SK-N-SH (cell line): ENCODE results near the gene ABHD3. TPM values are rescaled to one million over a fixed set of nuclear protein-coding genes. Genes with fewer than 3 reads are reported as not detected.
A peak's percentile ranks its signal among the peaks of the same experiment; 100 is the strongest.
"Not testable (repeated sequence)": the region's sequence is repeated elsewhere in the genome, so short reads cannot be mapped to it uniquely, and the experiment has no call there.

Experiments used
- CTCF ChIA-PET: fragments of 300-600, 350-600 bp; formaldehyde crosslinking; extraction: SDS; loops from one replicate; lab custom pipeline; 2021; lab: Yijun Ruan, JAX
- POLR2A ChIA-PET: fragments of 350-600 bp; sonication (Branson Sonifier 250); formaldehyde crosslinking; extraction: SDS; loops from one replicate; lab custom pipeline; 2020; ENCODE audit warnings: antibody characterized with exemption, inconsistent platforms; lab: Yijun Ruan, JAX
- DNase-seq: peaks from one replicate; pipeline ENCODE4 v3.0.0; 2012
- H2AFZ ChIP-seq: fragments of 200-600 bp; sonication (generic); 2 replicates; pipeline ENCODE4 v1.8.1; 2016; ENCODE audit warnings: antibody characterized with exemption, mild to moderate bottlenecking, low read depth
- H3F3A ChIP-seq: fragments of 200-600 bp; sonication (generic); replicated peaks from 2 replicates; pipeline ENCODE3; 2016; ENCODE audit warnings: antibody characterized with exemption, mild to moderate bottlenecking; ENCODE audit not compliant: insufficient read depth
- H3K27ac ChIP-seq, 2 experiments: fragments of 200-500 bp in 1 of 2; fragments of 200-600 bp in 1 of 2; sonication (Bioruptor generic) in 1 of 2; sonication (generic), shearing (Covaris generic) in 1 of 2; 2 replicates each; pipeline versions ENCODE4 v1.5.1 to v1.6.1; 2014 to 2016; ENCODE audit warnings: low read depth in 2 of 2, inconsistent platforms in 1 of 2, low read length in 1 of 2, mild to moderate bottlenecking in 1 of 2, mixed read lengths in 1 of 2
- H3K27me3 ChIP-seq: fragments of 200-600 bp; sonication (generic), shearing (Covaris generic); 2 replicates; pipeline ENCODE4 v1.6.1; 2016; ENCODE audit warnings: mixed run types; ENCODE audit not compliant: insufficient read depth
- H3K36me3 ChIP-seq, 2 experiments: fragments of 200-500 bp in 1 of 2; fragments of 200-600 bp in 1 of 2; sonication (Bioruptor generic) in 1 of 2; sonication (generic) in 1 of 2; replicated peaks in 1 of 2; 2 replicates each; pipeline versions ENCODE3 to v1.5.1; 2014 to 2016; ENCODE audit warnings: low read length in 1 of 2, mild to moderate bottlenecking in 1 of 2; ENCODE audit not compliant: insufficient read depth in 2 of 2, control insufficient read depth in 1 of 2
- H3K4me1 ChIP-seq, 2 experiments: fragments of 200-500 bp in 1 of 2; fragments of 200-600 bp in 1 of 2; sonication (Bioruptor generic) in 1 of 2; sonication (generic), shearing (Covaris generic) in 1 of 2; 2 replicates each; pipeline versions ENCODE4 v1.5.1 to v1.6.1; 2014 to 2016; ENCODE audit warnings: low read depth in 1 of 2, low read length in 1 of 2, mixed run types in 1 of 2; ENCODE audit not compliant: insufficient read depth in 2 of 2, control insufficient read depth in 1 of 2
- H3K4me2 ChIP-seq: fragments of 200-600 bp; sonication (generic), shearing (Covaris generic); 2 replicates; pipeline ENCODE4 v1.6.1; 2017; ENCODE audit warnings: mixed run types
- H3K4me3 ChIP-seq, 2 experiments: fragments of 200-500 bp in 1 of 2; fragments of 200-600 bp in 1 of 2; sonication (Bioruptor generic) in 1 of 2; sonication (generic), shearing (Covaris generic) in 1 of 2; 2 replicates each; pipeline versions ENCODE4 v1.5.1 to v1.8.1; 2014 to 2016; ENCODE audit warnings: low read depth in 2 of 2, inconsistent platforms in 1 of 2, low read length in 1 of 2, mild to moderate bottlenecking in 1 of 2, mixed read lengths in 1 of 2, moderate library complexity in 1 of 2
- H3K79me2 ChIP-seq: fragments of 200-600 bp; sonication (generic); 2 replicates; pipeline ENCODE4 v1.8.1; 2017; ENCODE audit warnings: mild to moderate bottlenecking; ENCODE audit not compliant: insufficient read depth
- H3K9ac ChIP-seq: fragments of 200-600 bp; sonication (generic); 2 replicates; pipeline ENCODE4 v1.6.1; 2017; ENCODE audit warnings: mixed run types
- H3K9me2 ChIP-seq: fragments of 200-600 bp; sonication (generic); 2 replicates; pipeline ENCODE4 v1.6.1; 2017; ENCODE audit warnings: mixed run types
- H3K9me3 ChIP-seq: fragments of 200-600 bp; sonication (generic); 2 replicates; pipeline ENCODE4 v1.6.1; 2017; ENCODE audit warnings: mixed run types, mild to moderate bottlenecking, moderate library complexity
- H4K20me1 ChIP-seq: fragments of 200-600 bp; sonication (generic); 2 replicates; pipeline ENCODE4 v1.6.1; 2017; ENCODE audit warnings: mild to moderate bottlenecking, mixed run types; ENCODE audit not compliant: insufficient read depth
- CHD2 ChIP-seq: fragments of 150-350 bp; IDR thresholded peaks from 2 replicates; pipeline ENCODE4 v1.6.1; 2018; ENCODE audit warnings: low read length; ENCODE audit not compliant: partially characterized antibody
- ELF1 ChIP-seq: IDR thresholded peaks from 2 replicates; pipeline ENCODE4 v1.4.0; 2012
- EZH2phosphoT487 ChIP-seq: fragments of 200-600 bp; sonication (generic); IDR thresholded peaks from 2 replicates; pipeline ENCODE4 v1.6.1; 2017; ENCODE audit warnings: low read depth, mixed run types, mild to moderate bottlenecking, antibody characterized with exemption, moderate library complexity, borderline replicate concordance
- FOXM1 ChIP-seq: IDR thresholded peaks from 2 replicates; pipeline ENCODE4 v1.4.0; 2012; ENCODE audit warnings: low read depth, mild to moderate bottlenecking
- GATA2 ChIP-seq: sonication (generic); formaldehyde crosslinking; IDR thresholded peaks from 2 replicates; pipeline ENCODE4 v1.5.0; 2020; ENCODE audit warnings: mild to moderate bottlenecking, missing genetic modification reagents
- IRF3 ChIP-seq: fragments of 150-350 bp; IDR thresholded peaks from 2 replicates; pipeline ENCODE4 v1.6.1; 2016; ENCODE audit warnings: mild to moderate bottlenecking, low read depth, low read length
- MAX ChIP-seq: IDR thresholded peaks from 2 replicates; pipeline ENCODE4 v1.4.0; 2012; ENCODE audit warnings: low read depth
- MEF2A ChIP-seq: IDR thresholded peaks from 2 replicates; pipeline ENCODE4 v1.4.0; 2012; ENCODE audit warnings: low read depth, borderline replicate concordance
- MXI1 ChIP-seq: IDR thresholded peaks from 2 replicates; pipeline ENCODE4 v1.6.1; 2012; ENCODE audit warnings: mild to moderate bottlenecking, low read depth, low read length, improper control_type of control experiment
- NFIC ChIP-seq: IDR thresholded peaks from 2 replicates; pipeline ENCODE4 v1.4.0; 2012; ENCODE audit warnings: borderline replicate concordance
- NRF1 ChIP-seq: IDR thresholded peaks from 2 replicates; pipeline ENCODE4 v1.6.1; 2012; ENCODE audit warnings: low read depth, mild to moderate bottlenecking, low read length
- POLR2AphosphoS5 ChIP-seq: IDR thresholded peaks from 2 replicates; pipeline ENCODE4 v1.6.1; 2012; ENCODE audit warnings: low read depth, low read length
- SMC3 ChIP-seq: IDR thresholded peaks from 2 replicates; pipeline ENCODE4 v1.6.1; 2012; ENCODE audit warnings: low read depth, low read length, improper control_type of control experiment
- WGBS: methylation state at CpG from one replicate; pipeline ENCODE4 v1.1.6; 2017; ENCODE audit warnings: low lambda C conversion rate; 5-methylcytosine and 5-hydroxymethylcytosine counted together
- polyA plus RNA-seq, 3 experiments: library from polyadenylated mRNA; depleted of rRNA; stranded (reverse); fragments of >200 nt; gene quantifications; 2 replicates each; pipeline ENCODE4 v1.2.3, GENCODE V29; 2012
- TF ChIP-seq, protein P1 (sequence below): fragments of 200-600 bp; sonication (generic); IDR thresholded peaks from 2 replicates; pipeline ENCODE4 v1.6.1; 2017; ENCODE audit warnings: antibody characterized with exemption, mild to moderate bottlenecking, moderate library complexity

The ABHD3 gene
- polyA plus RNA-seq, 1 of the 3 experiments (the other 2 are of a cell fraction), result 4.3 TPM

GRCh38 chr18:21739604-21740537 is 35.3 kb upstream of the ABHD3 start:
- POLR2A ChIA-PET, result interaction anchor here (0.6 to 3.2 kb wide), 4 partner anchors 35 to 139 kb away, joined by 3 to 17 read pairs (median 8); partner anchors contain the start of genes ABHD3, ESCO1 and SNRPD1
- H3K4me1 ChIP-seq, result peaks cover 0 to 2% of the 10 kb centered on the region in 2 experiments; a peak in 1 of 4 replicates
- no peaks in the 10 kb centered on the region for H3K9me2 ChIP-seq
- CTCF ChIA-PET, result interaction anchor here (0.7 kb wide), 1 partner anchor 36 kb away, joined by 3 read pairs; no protein-coding TSS in a partner anchor
- TF ChIP-seq MAX (0 out of 2 replicates have a peak, but pooled peaks have one; percentile 48), SMC3 (no peak)
- peak overlapping the region; percentile 88 for H2AFZ ChIP-seq
- peak overlapping the region; percentile 98; the same call in 1 of the 2 replicates for H3K9ac ChIP-seq
- H3K9me3 ChIP-seq, result no peaks in the 10 kb centered on the region
- H3K4me3 ChIP-seq, result peak overlapping the region; percentile 89 to 95
- no peaks in the 10 kb centered on the region for H3K27me3 ChIP-seq
- WGBS, result 67% methylated on average over 21 of the region's 21 CpGs
- no peaks in the 10 kb centered on the region for H3F3A ChIP-seq
- peak overlapping the region; percentile 38; the same call in 1 of the 2 replicates for H3K4me2 ChIP-seq
- peaks cover 34% of the 10 kb centered on the region for H3K79me2 ChIP-seq
- H4K20me1 ChIP-seq, result peaks cover 23% of the 10 kb centered on the region
- DNase-seq, result peak; percentile 16
- peaks cover 0 to 4% of the 10 kb centered on the region in 2 experiments for H3K36me3 ChIP-seq
- peak overlapping the region; percentile 61 to 98 for H3K27ac ChIP-seq

GRCh38 chr18:21736926-21737325 is 32.4 kb upstream of the ABHD3 start:
- CTCF ChIA-PET, H3K4me2 ChIP-seq, H4K20me1 ChIP-seq, H2AFZ ChIP-seq, H3K27me3 ChIP-seq, DNase-seq, H3K9ac ChIP-seq, H3K4me3 ChIP-seq, H3K4me1 ChIP-seq, POLR2A ChIA-PET, H3K27ac ChIP-seq, H3F3A ChIP-seq, H3K9me3 ChIP-seq, H3K36me3 ChIP-seq, H3K9me2 ChIP-seq, H3K79me2 ChIP-seq: not testable (repeated sequence)
- 81% methylated on average over 4 of the region's 4 CpGs for WGBS

- Histone ChIP-seq H3K27ac (no peak overlapping the region), H3K27me3 (no peaks in the 10 kb centered on the region), H3K79me2 (no peaks in the 10 kb centered on the region), H3K4me2 (no peak overlapping the region), H3K36me3 (no peaks in the 10 kb centered on the region), H3K9me3 (no peaks in the 10 kb centered on the region), H3K4me1 (no peaks in the 10 kb centered on the region), H4K20me1 (no peaks in the 10 kb centered on the region), H3F3A (no peaks in the 10 kb centered on the region), H2AFZ (no peak overlapping the region), H3K9ac (no peak overlapping the region), H3K9me2 (no peaks in the 10 kb centered on the region), H3K4me3 (no peak overlapping the region)
- 72% methylated on average over 12 of the region's 12 CpGs for WGBS
- CTCF ChIA-PET, result interaction anchor here (1.0 kb wide), 1 partner anchor 135 kb away, joined by 3 read pairs; the partner anchor contains the start of gene ESCO1
- POLR2A ChIA-PET, result no interaction called here
- DNase-seq, result no peak
- TF ChIP-seq NRF1 (no peak), ELF1 (no peak), MEF2A (no peak), FOXM1 (no peak), GATA2 (CRISPR knock-in tag) (no peak), IRF3 (no peak), POLR2AphosphoS5 (no peak), EZH2phosphoT487 (no peak), CHD2 (no peak), MXI1 (no peak), NFIC (no peak), SMC3 (no peak)
- TF ChIP-seq, protein P1, sequence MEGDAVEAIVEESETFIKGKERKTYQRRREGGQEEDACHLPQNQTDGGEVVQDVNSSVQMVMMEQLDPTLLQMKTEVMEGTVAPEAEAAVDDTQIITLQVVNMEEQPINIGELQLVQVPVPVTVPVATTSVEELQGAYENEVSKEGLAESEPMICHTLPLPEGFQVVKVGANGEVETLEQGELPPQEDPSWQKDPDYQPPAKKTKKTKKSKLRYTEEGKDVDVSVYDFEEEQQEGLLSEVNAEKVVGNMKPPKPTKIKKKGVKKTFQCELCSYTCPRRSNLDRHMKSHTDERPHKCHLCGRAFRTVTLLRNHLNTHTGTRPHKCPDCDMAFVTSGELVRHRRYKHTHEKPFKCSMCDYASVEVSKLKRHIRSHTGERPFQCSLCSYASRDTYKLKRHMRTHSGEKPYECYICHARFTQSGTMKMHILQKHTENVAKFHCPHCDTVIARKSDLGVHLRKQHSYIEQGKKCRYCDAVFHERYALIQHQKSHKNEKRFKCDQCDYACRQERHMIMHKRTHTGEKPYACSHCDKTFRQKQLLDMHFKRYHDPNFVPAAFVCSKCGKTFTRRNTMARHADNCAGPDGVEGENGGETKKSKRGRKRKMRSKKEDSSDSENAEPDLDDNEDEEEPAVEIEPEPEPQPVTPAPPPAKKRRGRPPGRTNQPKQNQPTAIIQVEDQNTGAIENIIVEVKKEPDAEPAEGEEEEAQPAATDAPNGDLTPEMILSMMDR, result no peak
Measured at GRCh38 chr18:21735452-21736015, 31.0 kb upstream of the ABHD3 start.
